GM18907 (cell line): ENCODE results near the gene BANF2.

ENCODE experiments used
- ATAC-seq: cut with Tn5 transposase; IDR thresholded peaks from one replicate; pipeline ENCODE4 v1.9.1; 2021; ENCODE audit warnings: mild to moderate bottlenecking, moderate library complexity; ENCODE audit not compliant: unreplicated experiment

The BANF2 gene

DNA sequence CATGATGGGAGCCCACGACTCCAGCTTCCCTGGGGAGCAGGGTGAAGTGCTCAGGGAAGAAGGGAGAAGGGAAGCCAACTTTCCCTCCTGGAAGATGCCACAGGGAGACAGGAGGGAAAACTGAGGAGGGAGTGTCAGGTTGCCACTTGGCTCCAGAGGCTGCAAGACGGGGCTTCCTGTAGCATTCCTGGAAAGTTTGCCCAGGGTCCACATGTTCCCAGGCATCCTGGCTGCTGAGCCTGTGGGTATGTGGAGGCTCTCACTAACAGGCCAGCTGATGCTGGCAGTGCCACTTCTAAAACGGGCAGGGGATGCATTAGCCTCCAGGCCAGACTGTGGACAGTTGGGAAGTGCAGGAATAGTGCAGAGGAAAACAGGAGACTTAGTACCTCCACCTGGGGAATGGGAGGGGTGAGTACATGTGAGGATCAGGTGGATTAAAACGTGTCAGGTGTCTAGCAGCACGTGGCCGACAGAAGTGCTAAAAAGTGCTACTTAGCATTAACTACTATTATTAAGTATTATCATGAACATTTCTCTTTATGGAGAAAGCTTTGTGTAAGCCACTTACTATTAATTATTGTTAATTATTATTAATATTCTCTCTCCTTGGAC, 33.2 kb downstream of the BANF2 start:
- no peak for ATAC-seq

DNA sequence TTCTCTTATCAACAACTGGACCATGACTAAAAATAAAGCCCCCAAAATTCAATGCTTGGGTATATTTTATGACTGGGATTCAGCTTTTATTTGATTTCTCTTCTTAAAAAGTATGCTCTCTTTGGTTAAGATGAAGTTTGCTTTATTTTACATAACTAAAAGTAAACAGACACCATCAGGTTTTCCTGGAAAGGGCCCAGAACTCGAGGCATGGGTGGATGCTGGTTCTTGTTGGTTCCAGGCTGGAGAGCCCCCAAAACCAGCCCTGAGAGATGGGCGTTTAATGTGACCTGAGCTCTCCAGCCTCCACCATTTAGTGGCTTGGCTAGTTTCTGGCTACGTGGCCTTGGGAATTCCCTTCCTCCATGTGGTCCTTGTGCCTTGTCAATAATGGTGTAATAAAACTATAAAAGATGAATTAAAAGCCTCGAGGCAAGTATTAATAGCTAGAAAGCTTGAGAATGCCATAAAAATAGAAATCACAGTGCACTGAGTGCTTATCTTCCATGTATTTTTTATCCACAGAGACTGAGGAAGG, 34.1 kb downstream of the BANF2 start:
- no peak for ATAC-seq

- no peak for ATAC-seq
Measured at GRCh38 chr20:17734374-17734773, 34.6 kb downstream of the BANF2 start.

DNA sequence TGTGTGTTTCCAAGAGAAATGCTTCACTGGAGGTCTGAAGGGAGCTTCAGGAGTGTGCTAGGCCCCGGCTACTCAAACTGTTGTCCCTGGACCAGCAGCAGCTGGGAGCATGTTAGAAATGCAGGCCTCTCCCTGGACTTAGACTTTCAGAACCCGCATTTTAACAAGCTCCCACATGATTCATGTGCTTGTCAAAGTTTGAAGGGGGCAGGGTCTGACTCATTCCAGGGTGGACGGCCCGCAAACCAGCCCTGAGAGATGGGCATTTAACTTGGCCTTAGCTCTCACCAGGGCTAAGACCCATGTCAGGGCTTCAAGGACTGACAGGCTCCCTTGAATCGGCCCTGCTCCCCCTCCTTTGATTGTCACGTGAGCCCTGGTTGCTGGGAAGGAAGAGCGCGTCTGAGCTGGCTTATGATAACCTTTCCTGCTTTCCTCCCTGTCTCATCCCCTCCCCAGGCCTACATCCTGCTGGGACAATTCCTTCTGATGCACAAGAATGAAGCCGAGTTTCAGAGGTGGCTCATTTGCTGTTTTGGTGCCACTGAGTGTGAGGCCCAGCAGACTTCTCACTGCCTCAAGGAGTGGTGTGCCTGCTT, 35.5 kb downstream of the BANF2 start:
- ATAC-seq: no peak

DNA sequence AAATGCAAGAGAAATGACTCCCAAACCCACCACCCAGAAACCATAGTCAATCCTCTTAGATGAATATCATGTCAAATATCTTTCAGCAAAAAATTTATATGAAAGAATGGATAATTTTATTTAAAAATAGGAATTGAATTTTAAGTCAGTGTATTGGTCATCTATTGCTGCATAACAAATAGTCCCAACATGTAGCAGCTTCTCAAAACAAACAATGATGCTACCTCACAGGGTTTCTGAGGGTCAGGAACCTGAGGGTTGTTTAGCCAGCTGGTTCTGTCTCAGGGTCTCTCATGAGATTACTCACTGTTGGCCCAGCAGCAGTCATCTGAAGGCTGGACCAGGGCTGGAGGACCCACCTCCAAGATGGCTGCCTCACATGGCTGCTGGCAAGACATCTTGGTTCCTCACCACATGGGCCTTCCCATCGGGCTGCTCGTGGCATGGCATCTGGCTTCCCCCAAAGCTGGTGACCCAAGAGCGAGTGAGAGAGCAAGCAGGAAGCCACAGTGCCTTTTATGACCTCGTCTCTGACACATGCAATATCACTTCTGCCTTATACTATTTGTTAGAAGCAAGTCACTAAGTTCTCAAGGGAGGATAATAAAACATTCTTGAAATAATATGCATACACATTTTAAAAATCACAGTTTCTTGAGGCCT, 36.3 kb downstream of the BANF2 start:
- ATAC-seq: no peak

- ATAC-seq: no peak
Measured at GRCh38 chr20:17738154-17738553, 38.4 kb downstream of the BANF2 start.

DNA sequence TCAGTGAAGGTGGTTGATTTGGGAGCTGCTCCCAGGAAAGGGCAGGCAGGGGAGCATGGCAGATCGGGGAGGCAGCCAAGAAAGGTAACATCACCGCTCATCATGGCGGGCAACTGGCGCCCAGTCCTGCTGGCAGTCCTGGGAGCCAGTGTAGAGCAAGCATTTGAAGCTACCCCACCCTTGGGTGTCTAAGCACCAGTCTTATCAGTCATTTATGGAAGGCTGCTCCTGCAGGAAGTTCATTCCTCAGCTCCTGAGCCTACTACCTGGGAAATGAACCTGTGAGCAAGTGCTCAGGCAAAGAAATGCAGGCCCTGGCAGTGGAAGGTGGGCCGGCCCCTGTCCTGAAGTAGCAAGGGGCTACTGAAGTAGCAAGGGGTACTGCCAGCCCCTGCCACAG, 41.5 kb downstream of the BANF2 start:
- ATAC-seq: no peak

DNA sequence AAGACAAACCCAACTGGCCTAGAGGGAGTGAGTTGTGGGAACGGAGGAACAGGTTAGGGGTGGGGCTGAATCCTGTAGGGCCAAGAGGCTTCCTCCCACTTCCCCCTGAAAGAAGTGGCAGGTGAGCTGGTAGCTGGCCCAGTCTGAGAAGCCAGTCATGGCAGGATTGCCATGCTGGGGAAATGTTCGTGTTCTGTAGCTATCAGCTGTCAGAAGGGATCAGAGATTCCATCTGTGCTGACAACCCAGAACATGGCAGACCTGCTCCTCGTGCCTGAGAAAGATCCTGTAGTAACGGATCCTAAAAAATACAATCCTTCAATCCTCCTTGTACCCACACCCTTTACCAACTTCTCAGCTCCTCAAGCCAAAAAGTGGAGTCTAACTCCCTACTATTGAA, 43.0 kb downstream of the BANF2 start:
- no peak for ATAC-seq

GRCh38 chr20:17743677-17744076, 43.9 kb downstream of the BANF2 start:
- no peak for ATAC-seq

- no peak for ATAC-seq
Measured at GRCh38 chr20:17747431-17747846, 47.7 kb downstream of the BANF2 start.

DNA sequence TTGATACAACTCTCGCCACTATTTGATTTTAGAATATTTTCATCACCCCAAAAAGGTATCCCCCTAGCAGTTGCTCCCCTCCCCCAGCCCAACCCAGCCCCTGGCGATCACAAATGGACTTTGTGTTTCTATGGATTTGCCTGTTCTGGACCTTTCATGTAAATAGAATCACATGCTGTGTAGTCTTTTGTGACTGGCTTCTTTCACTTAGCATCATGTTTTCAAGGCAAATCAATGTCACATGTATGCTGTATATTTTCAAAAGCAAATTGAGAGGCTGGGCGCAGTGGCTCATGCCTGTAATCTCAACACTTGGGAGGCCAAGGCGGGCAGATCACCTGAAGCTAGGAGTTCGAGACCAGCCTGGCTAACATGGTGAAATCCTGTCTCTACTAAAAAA, 48.5 kb downstream of the BANF2 start:
- ATAC-seq: no peak

DNA sequence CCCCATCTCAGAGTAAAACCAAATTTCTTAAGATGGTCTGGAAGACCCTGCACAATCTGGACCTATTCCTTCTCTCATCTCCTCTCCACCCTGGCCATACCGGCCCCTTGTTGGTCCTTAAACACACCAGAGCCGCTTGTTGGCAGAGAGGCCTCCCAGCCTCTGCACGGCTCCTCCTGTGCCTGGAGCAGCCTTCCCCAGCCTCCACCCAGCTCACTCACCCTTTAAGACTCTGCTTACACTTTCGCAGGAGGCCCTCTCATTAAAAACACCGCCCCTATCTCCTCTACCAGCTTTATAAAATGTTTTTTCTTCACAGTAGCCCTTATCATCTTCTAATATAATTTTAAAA, 49.8 kb downstream of the BANF2 start:
- no peak for ATAC-seq

DNA sequence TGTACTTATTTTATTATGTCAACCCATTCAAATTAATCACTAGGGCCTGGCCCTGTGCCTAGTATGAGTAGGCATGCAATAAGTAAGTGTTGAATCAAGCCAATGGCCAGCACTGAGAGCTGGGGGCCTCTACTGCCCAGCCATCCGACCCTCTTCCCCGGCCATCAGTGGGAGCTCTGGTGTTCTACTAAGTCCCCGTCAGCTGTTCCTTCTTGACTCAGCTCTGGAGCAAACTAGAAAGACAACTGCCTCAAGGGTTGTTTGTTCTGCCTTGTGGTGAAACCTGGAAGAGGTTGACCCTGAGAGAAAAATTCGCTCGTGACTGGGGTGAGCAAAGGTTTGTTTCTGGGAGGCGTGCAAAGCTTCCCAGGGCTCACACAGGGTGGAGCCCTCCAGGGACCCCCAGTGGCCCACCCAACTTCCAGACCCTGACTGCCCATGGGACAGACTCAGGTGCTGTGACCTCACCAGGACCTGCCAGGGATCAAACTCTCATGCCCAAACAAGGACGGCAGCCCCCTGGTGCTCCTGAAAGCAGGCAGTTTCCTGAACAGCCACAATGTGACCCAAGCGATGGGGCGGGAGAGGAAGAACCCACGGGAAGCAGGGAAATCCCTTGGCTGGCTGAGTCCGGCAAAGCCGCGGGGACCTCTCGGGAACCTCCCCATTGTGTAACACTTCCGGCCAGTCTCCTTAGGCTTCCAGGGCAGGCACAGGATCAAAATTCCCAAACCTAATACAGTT, 50.4 kb downstream of the BANF2 start:
- ATAC-seq: no peak

DNA sequence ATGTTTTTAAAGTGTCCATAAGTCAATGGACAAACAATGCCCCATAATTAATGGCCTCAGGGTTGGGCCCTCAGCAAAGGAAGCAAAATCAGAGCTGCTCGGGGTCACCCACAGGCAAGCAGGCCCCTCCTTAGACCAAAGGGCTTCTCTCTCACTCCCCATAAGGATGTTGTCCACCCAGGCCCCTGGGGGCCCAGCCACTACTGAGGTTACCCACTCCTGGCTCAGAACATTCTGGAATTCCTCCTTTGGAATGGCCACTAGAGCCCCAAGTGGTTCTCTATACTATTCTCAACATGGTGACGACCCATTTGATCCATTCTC, 50.9 kb downstream of the BANF2 start:
- ATAC-seq: no peak

GRCh38 chr20:17751640-17752039, 51.9 kb downstream of the BANF2 start:
- no peak for ATAC-seq

DNA sequence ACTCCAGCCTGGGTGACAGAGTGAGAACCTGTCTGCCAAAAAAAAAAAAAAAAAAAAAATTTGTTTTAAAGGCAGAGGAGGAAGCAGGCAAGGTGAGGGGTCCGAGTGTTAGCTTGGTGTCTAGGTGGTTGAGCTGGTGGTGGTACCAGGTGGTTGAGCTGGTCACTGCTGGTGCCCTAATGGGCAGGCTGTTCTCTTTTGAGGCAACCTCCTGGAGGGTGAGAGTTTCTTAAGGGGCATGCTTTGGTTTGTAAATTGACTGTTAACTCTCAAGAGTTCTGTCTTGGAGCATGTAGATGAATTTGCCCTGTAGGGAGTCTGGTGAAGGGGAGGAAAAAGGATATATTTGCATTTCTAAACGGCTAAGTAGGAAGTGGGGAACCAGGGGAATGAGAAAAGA, 52.7 kb downstream of the BANF2 start:
- ATAC-seq: no peak

- no peak for ATAC-seq
Measured at GRCh38 chr20:17753516-17753915, 53.8 kb downstream of the BANF2 start.

GRCh38 chr20:17756529-17756928, 56.8 kb downstream of the BANF2 start:
- ATAC-seq: no peak

- ATAC-seq: no peak
Measured at GRCh38 chr20:17757496-17757895, 57.7 kb downstream of the BANF2 start.

DNA sequence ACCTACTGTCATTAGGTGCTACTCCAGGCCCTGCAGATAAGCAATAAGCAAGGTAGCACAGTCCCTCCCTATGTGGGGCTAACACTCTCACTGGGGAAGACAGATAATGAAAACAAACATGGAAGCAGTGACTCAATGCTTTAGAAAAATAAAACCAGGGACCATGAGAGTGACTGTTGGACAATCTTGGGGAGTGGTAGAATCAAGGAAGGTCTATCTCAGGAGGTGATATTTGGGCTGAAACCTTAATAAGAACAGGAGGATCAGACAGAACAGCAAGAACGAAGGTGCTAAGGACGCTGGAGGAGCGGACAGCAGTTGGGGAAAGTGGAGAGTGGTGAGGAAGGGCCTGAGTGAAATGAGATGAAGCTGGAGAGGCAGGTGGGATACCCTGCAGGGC, 58.2 kb downstream of the BANF2 start:
- ATAC-seq: no peak

GRCh38 chr20:17758512-17758911, 58.7 kb downstream of the BANF2 start:
- ATAC-seq: no peak

DNA sequence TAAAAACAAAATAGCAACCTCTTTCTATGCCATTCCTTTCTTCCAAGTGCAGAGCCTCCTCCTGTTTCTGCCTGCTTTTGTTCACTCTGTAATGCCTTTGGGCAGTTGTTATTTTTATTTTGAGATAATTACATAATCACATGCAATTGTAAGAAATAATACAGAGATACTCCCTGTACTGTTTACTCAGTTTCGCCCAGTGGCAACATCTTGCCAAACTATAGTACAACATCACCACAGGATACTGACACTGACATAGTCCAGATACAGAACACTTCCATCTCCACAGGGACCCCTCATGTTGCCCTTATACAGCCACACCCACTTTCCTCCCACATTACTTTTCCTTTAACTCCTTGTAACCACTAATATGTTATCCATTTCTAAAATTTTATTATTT, 59.7 kb downstream of the BANF2 start:
- ATAC-seq: no peak
